Superior temporal gyrus (tissue), 1 donor: ENCODE results near the gene NOX3.
"Not testable (repeated sequence)": the region's sequence is repeated elsewhere in the genome, so short reads cannot be mapped to it uniquely, and the experiment has no call there.

Experiments
- DNase-seq: peaks from one replicate; pipeline ENCODE4 v3.0.0-alpha.2; 2016; ENCODE audit errors: extremely low spot score

NOX3 gene

GRCh38 chr6:155374681-155375080 lies 81.0 kb downstream of the NOX3 start:
- DNase-seq, result no peak

GRCh38 chr6:155373276-155373675 lies 82.4 kb downstream of the NOX3 start:
- DNase-seq, result no peak

GRCh38 chr6:155372256-155372655 lies 83.4 kb downstream of the NOX3 start:
- no peak for DNase-seq

GRCh38 chr6:155371230-155371629 lies 84.4 kb downstream of the NOX3 start:
- no peak for DNase-seq

GRCh38 chr6:155366325-155366724 lies 89.3 kb downstream of the NOX3 start:
- DNase-seq, result no peak

- DNase-seq, result no peak
Measured at GRCh38 chr6:155364844-155365437, 90.7 kb downstream of the NOX3 start.

- DNase-seq, result not testable (repeated sequence)
Measured at GRCh38 chr6:155364021-155364420, 91.6 kb downstream of the NOX3 start.

- not testable (repeated sequence) for DNase-seq
Measured at GRCh38 chr6:155362968-155363632, 92.5 kb downstream of the NOX3 start.

- DNase-seq, result no peak
Measured at GRCh38 chr6:155354167-155354566, 101.5 kb downstream of the NOX3 start.

- DNase-seq, result no peak
Measured at GRCh38 chr6:155352811-155353210, 102.8 kb downstream of the NOX3 start.

GRCh38 chr6:155352130-155352420 lies 103.6 kb downstream of the NOX3 start:
- DNase-seq, result no peak

- no peak for DNase-seq
Measured at GRCh38 chr6:155351273-155352129, 104.1 kb downstream of the NOX3 start.

- no peak for DNase-seq
Measured at GRCh38 chr6:155349956-155350355, 105.7 kb downstream of the NOX3 start.

GRCh38 chr6:155349129-155349528 lies 106.5 kb downstream of the NOX3 start:
- DNase-seq, result no peak

GRCh38 chr6:155347800-155348199 lies 107.8 kb downstream of the NOX3 start:
- DNase-seq, result no peak

GRCh38 chr6:155346957-155347356 lies 108.7 kb downstream of the NOX3 start:
- no peak for DNase-seq
